IPS-18a (cell line): Measurements from ENCODE around the gene PDE7B.

ENCODE experiments used
- H3K27ac ChIP-seq: one replicate; pipeline ENCODE4 v1.5.1; 2013; ENCODE audit warnings: low read length
- H3K27me3 ChIP-seq: one replicate; pipeline ENCODE4 v1.6.1; 2013; ENCODE audit warnings: mild to moderate bottlenecking, low read length; ENCODE audit not compliant: control insufficient read depth, insufficient read depth
- H3K36me3 ChIP-seq: one replicate; pipeline ENCODE4 v1.6.1; 2013; ENCODE audit warnings: low read depth, low read length; ENCODE audit not compliant: control insufficient read depth
- H3K4me1 ChIP-seq: one replicate; pipeline ENCODE4 v1.6.1; 2013; ENCODE audit warnings: low read depth, low read length; ENCODE audit not compliant: control insufficient read depth
- H3K4me3 ChIP-seq: one replicate; pipeline ENCODE4 v1.5.1; 2013; ENCODE audit warnings: low read length
- H3K9ac ChIP-seq: one replicate; pipeline ENCODE4 v1.6.1; 2013; ENCODE audit warnings: mild to moderate bottlenecking, low read length, moderate library complexity
- H3K9me3 ChIP-seq: one replicate; pipeline ENCODE4 v1.6.1; 2013; ENCODE audit warnings: low read depth, low read length; ENCODE audit not compliant: control insufficient read depth

Gene PDE7B

GRCh38 chr6:136144251-136145023 is 292.9 kb downstream of the PDE7B start:
- Histone ChIP-seq H3K27me3 (no peaks in the 10 kb centered on the region), H3K27ac (no peak overlapping the region), H3K36me3 (no peaks in the 10 kb centered on the region), H3K9me3 (no peaks in the 10 kb centered on the region), H3K4me3 (no peak overlapping the region), H3K4me1 (no peaks in the 10 kb centered on the region), H3K9ac (no peak overlapping the region)

- no peaks in the 10 kb centered on the region for H3K27me3 ChIP-seq
- H3K9me3 ChIP-seq = no peaks in the 10 kb centered on the region
- no peaks in the 10 kb centered on the region for H3K36me3 ChIP-seq
- no peak overlapping the region for H3K9ac ChIP-seq
- no peaks in the 10 kb centered on the region for H3K4me1 ChIP-seq
- no peak overlapping the region for H3K27ac ChIP-seq
- no peak overlapping the region for H3K4me3 ChIP-seq
Measured at GRCh38 chr6:136146130-136146529, 294.6 kb downstream of the PDE7B start.

- H3K9me3 ChIP-seq = no peaks in the 10 kb centered on the region
- H3K27me3 ChIP-seq = no peaks in the 10 kb centered on the region
- no peak overlapping the region for H3K4me3 ChIP-seq
- no peaks in the 10 kb centered on the region for H3K4me1 ChIP-seq
- H3K36me3 ChIP-seq = no peaks in the 10 kb centered on the region
- H3K9ac ChIP-seq = no peak overlapping the region
- H3K27ac ChIP-seq = no peak overlapping the region
Measured at GRCh38 chr6:136147342-136147741, 295.8 kb downstream of the PDE7B start.

GRCh38 chr6:136148051-136148450 is 296.6 kb downstream of the PDE7B start:
- Histone ChIP-seq H3K4me1 (no peaks in the 10 kb centered on the region), H3K4me3 (no peak overlapping the region), H3K9ac (no peak overlapping the region), H3K27ac (no peak overlapping the region), H3K36me3 (no peaks in the 10 kb centered on the region), H3K9me3 (no peaks in the 10 kb centered on the region), H3K27me3 (no peaks in the 10 kb centered on the region)

GRCh38 chr6:136148523-136148922 is 297.0 kb downstream of the PDE7B start:
- no peak overlapping the region for H3K9ac ChIP-seq
- no peak overlapping the region for H3K4me3 ChIP-seq
- no peaks in the 10 kb centered on the region for H3K4me1 ChIP-seq
- H3K27ac ChIP-seq = no peak overlapping the region
- H3K36me3 ChIP-seq = no peaks in the 10 kb centered on the region
- H3K27me3 ChIP-seq = no peaks in the 10 kb centered on the region
- H3K9me3 ChIP-seq = no peaks in the 10 kb centered on the region

- Histone ChIP-seq H3K9ac (no peak overlapping the region), H3K27me3 (no peaks in the 10 kb centered on the region), H3K4me3 (no peak overlapping the region), H3K4me1 (no peaks in the 10 kb centered on the region), H3K36me3 (no peaks in the 10 kb centered on the region), H3K9me3 (no peaks in the 10 kb centered on the region), H3K27ac (no peak overlapping the region)
Measured at GRCh38 chr6:136149311-136149710, 297.8 kb downstream of the PDE7B start.

GRCh38 chr6:136150961-136151360 is 299.5 kb downstream of the PDE7B start:
- Histone ChIP-seq H3K9ac (no peak overlapping the region), H3K9me3 (no peaks in the 10 kb centered on the region), H3K4me1 (no peaks in the 10 kb centered on the region), H3K27me3 (no peaks in the 10 kb centered on the region), H3K36me3 (no peaks in the 10 kb centered on the region), H3K27ac (no peak overlapping the region), H3K4me3 (no peak overlapping the region)

- no peak overlapping the region for H3K4me3 ChIP-seq
- no peak overlapping the region for H3K9ac ChIP-seq
- H3K9me3 ChIP-seq = no peaks in the 10 kb centered on the region
- no peaks in the 10 kb centered on the region for H3K27me3 ChIP-seq
- no peak overlapping the region for H3K27ac ChIP-seq
- no peaks in the 10 kb centered on the region for H3K36me3 ChIP-seq
- H3K4me1 ChIP-seq = no peaks in the 10 kb centered on the region
Measured at GRCh38 chr6:136153707-136154375, 302.3 kb downstream of the PDE7B start.

- no peaks in the 10 kb centered on the region for H3K4me1 ChIP-seq
- H3K9me3 ChIP-seq = no peaks in the 10 kb centered on the region
- no peaks in the 10 kb centered on the region for H3K27me3 ChIP-seq
- H3K4me3 ChIP-seq = no peak overlapping the region
- H3K36me3 ChIP-seq = no peaks in the 10 kb centered on the region
- H3K27ac ChIP-seq = no peak overlapping the region
- H3K9ac ChIP-seq = no peak overlapping the region
Measured at GRCh38 chr6:136155191-136155590, 303.7 kb downstream of the PDE7B start.

- Histone ChIP-seq H3K4me1 (no peaks in the 10 kb centered on the region), H3K27me3 (no peaks in the 10 kb centered on the region), H3K9me3 (no peaks in the 10 kb centered on the region), H3K36me3 (no peaks in the 10 kb centered on the region), H3K4me3 (no peak overlapping the region), H3K27ac (no peak overlapping the region), H3K9ac (no peak overlapping the region)
Measured at GRCh38 chr6:136157743-136158142, 306.2 kb downstream of the PDE7B start.

GRCh38 chr6:136158387-136158821 is 306.9 kb downstream of the PDE7B start:
- Histone ChIP-seq H3K27ac (no peak overlapping the region), H3K36me3 (no peaks in the 10 kb centered on the region), H3K27me3 (no peaks in the 10 kb centered on the region), H3K9ac (no peak overlapping the region), H3K4me3 (no peak overlapping the region), H3K9me3 (no peaks in the 10 kb centered on the region), H3K4me1 (no peaks in the 10 kb centered on the region)

- H3K9ac ChIP-seq = no peak overlapping the region
- H3K27me3 ChIP-seq = no peaks in the 10 kb centered on the region
- H3K4me1 ChIP-seq = no peaks in the 10 kb centered on the region
- H3K27ac ChIP-seq = no peak overlapping the region
- no peaks in the 10 kb centered on the region for H3K36me3 ChIP-seq
- no peaks in the 10 kb centered on the region for H3K9me3 ChIP-seq
- H3K4me3 ChIP-seq = no peak overlapping the region
Measured at GRCh38 chr6:136158971-136159370, 307.5 kb downstream of the PDE7B start.
